Mononuclear cell (primary cell): ENCODE results near the gene ADGRF5. TPM values are rescaled to one million over a fixed set of nuclear protein-coding genes. Genes with fewer than 3 reads are reported as not detected.

Experiments
- H3K27me3 ChIP-seq: 2 replicates; pipeline ENCODE4 v1.6.0; 2011; ENCODE audit warnings: low read length, control low read depth; ENCODE audit not compliant: insufficient read depth
- H3K4me1 ChIP-seq: 2 replicates; pipeline ENCODE4 v1.5.1; 2011; ENCODE audit warnings: mild to moderate bottlenecking, low read length, control low read depth; ENCODE audit not compliant: insufficient read depth
- H3K4me3 ChIP-seq: 2 replicates; pipeline ENCODE4 v1.5.1; 2011; ENCODE audit warnings: mild to moderate bottlenecking, low read length, moderate library complexity
- H3K9me3 ChIP-seq: 2 replicates; pipeline ENCODE4 v1.5.1; 2011; ENCODE audit warnings: low read depth, mild to moderate bottlenecking, control low read depth, low read length
- total RNA-seq: library from RNA; depleted of rRNA; stranded (reverse); fragments of >200 nt; gene quantifications from one replicate; pipeline ENCODE4 v1.2.3, GENCODE V29; 2012

Gene ADGRF5
- total RNA-seq, result not detected

- no peaks in the 10 kb centered on the region for H3K9me3 ChIP-seq
- H3K4me3 ChIP-seq, result no peak within 1 kb of the TSS
- no peaks in the 10 kb centered on the region for H3K4me1 ChIP-seq
- H3K27me3 ChIP-seq, result no peaks in the 10 kb centered on the region
Observed at GRCh38 chr6:46921731-46922130, at the start of gene ADGRF5. ADGRF5 (minus strand) TSS chr6:46921938; CDS start chr6:46906762, 15,176 bp downstream.

- Histone ChIP-seq H3K9me3 (no peaks in the 10 kb centered on the region), H3K4me1 (no peaks in the 10 kb centered on the region), H3K4me3 (no peak overlapping the region), H3K27me3 (no peaks in the 10 kb centered on the region)
Observed at GRCh38 chr6:46969206-46969605, 47.5 kb upstream of the ADGRF5 start.

GRCh38 chr6:46967826-46968349, 46.1 kb upstream of the ADGRF5 start:
- H3K27me3 ChIP-seq, result no peaks in the 10 kb centered on the region
- no peaks in the 10 kb centered on the region for H3K9me3 ChIP-seq
- H3K4me3 ChIP-seq, result no peak overlapping the region
- H3K4me1 ChIP-seq, result no peaks in the 10 kb centered on the region

- H3K27me3 ChIP-seq, result no peaks in the 10 kb centered on the region
- peaks cover 9% of the 10 kb centered on the region for H3K4me1 ChIP-seq
- H3K9me3 ChIP-seq, result no peaks in the 10 kb centered on the region
- H3K4me3 ChIP-seq, result no peak overlapping the region
Observed at GRCh38 chr6:46964716-46965519, 43.2 kb upstream of the ADGRF5 start.

GRCh38 chr6:46963626-46964025, 41.9 kb upstream of the ADGRF5 start:
- Histone ChIP-seq H3K4me1 (peaks cover 9% of the 10 kb centered on the region), H3K9me3 (no peaks in the 10 kb centered on the region), H3K4me3 (no peak overlapping the region), H3K27me3 (no peaks in the 10 kb centered on the region)

GRCh38 chr6:46963039-46963438, 41.3 kb upstream of the ADGRF5 start:
- H3K9me3 ChIP-seq, result no peaks in the 10 kb centered on the region
- no peaks in the 10 kb centered on the region for H3K27me3 ChIP-seq
- peaks cover 9% of the 10 kb centered on the region for H3K4me1 ChIP-seq
- H3K4me3 ChIP-seq, result no peak overlapping the region

- Histone ChIP-seq H3K4me3 (no peak overlapping the region), H3K4me1 (peaks cover 9% of the 10 kb centered on the region), H3K9me3 (no peaks in the 10 kb centered on the region), H3K27me3 (no peaks in the 10 kb centered on the region)
Observed at GRCh38 chr6:46961711-46962110, 40.0 kb upstream of the ADGRF5 start.

- H3K4me1 ChIP-seq, result peaks cover 9% of the 10 kb centered on the region
- no peaks in the 10 kb centered on the region for H3K9me3 ChIP-seq
- no peak overlapping the region for H3K4me3 ChIP-seq
- H3K27me3 ChIP-seq, result no peaks in the 10 kb centered on the region
Observed at GRCh38 chr6:46961232-46961631, 39.5 kb upstream of the ADGRF5 start.

- no peak overlapping the region for H3K4me3 ChIP-seq
- no peaks in the 10 kb centered on the region for H3K9me3 ChIP-seq
- H3K27me3 ChIP-seq, result no peaks in the 10 kb centered on the region
- H3K4me1 ChIP-seq, result peaks cover 9% of the 10 kb centered on the region
Observed at GRCh38 chr6:46959419-46959818, 37.7 kb upstream of the ADGRF5 start.

- no peaks in the 10 kb centered on the region for H3K9me3 ChIP-seq
- peaks cover 2% of the 10 kb centered on the region for H3K4me1 ChIP-seq
- H3K27me3 ChIP-seq, result no peaks in the 10 kb centered on the region
- no peak overlapping the region for H3K4me3 ChIP-seq
Observed at GRCh38 chr6:46956409-46956808, 34.7 kb upstream of the ADGRF5 start.

- Histone ChIP-seq H3K4me3 (no peak overlapping the region), H3K27me3 (no peaks in the 10 kb centered on the region), H3K9me3 (no peaks in the 10 kb centered on the region), H3K4me1 (no peaks in the 10 kb centered on the region)
Observed at GRCh38 chr6:46954837-46955451, 33.2 kb upstream of the ADGRF5 start.

GRCh38 chr6:46953921-46954320, 32.2 kb upstream of the ADGRF5 start:
- Histone ChIP-seq H3K4me3 (no peak overlapping the region), H3K4me1 (no peaks in the 10 kb centered on the region), H3K27me3 (no peaks in the 10 kb centered on the region)

GRCh38 chr6:46949632-46950280, 28.0 kb upstream of the ADGRF5 start:
- Histone ChIP-seq H3K9me3 (no peaks in the 10 kb centered on the region), H3K4me1 (no peaks in the 10 kb centered on the region), H3K27me3 (no peaks in the 10 kb centered on the region), H3K4me3 (no peak overlapping the region)

More at GRCh38 chr6:46953921-46954320, 32.2 kb upstream of the ADGRF5 start:
- no peaks in the 10 kb centered on the region for H3K9me3 ChIP-seq

- Histone ChIP-seq H3K4me1 (no peaks in the 10 kb centered on the region), H3K4me3 (no peak overlapping the region), H3K27me3 (no peaks in the 10 kb centered on the region), H3K9me3 (no peaks in the 10 kb centered on the region)
Observed at GRCh38 chr6:46948699-46949098, 27.0 kb upstream of the ADGRF5 start.

- H3K9me3 ChIP-seq, result no peaks in the 10 kb centered on the region
- H3K27me3 ChIP-seq, result no peaks in the 10 kb centered on the region
- no peak overlapping the region for H3K4me3 ChIP-seq
- H3K4me1 ChIP-seq, result no peaks in the 10 kb centered on the region
Observed at GRCh38 chr6:46947497-46947896, 25.8 kb upstream of the ADGRF5 start.
